BLaER1 treated with 17β-estradiol and CSF1 and Interleukin-3, amounts not matched to agents 10 nM and 100 nM (cell line): ENCODE results near the gene ERF.

ENCODE experiments used
- H3K27ac ChIP-seq, 11 experiments: shearing (Covaris generic); formaldehyde crosslinking; 2 replicates each; pipeline ENCODE4 v1.8.1; 2022
- H3K27me3 ChIP-seq, 11 experiments: shearing (Covaris generic); formaldehyde crosslinking; 2 replicates each; pipeline ENCODE4 v1.8.1; 2022
- H3K36me3 ChIP-seq, 11 experiments: shearing (Covaris generic); formaldehyde crosslinking; 2 replicates each; pipeline ENCODE4 v1.8.1; 2022
- H3K4me1 ChIP-seq, 10 experiments: shearing (Covaris generic); formaldehyde crosslinking; 2 replicates each; pipeline ENCODE4 v1.8.1; 2022
- H3K4me2 ChIP-seq, 11 experiments: shearing (Covaris generic); formaldehyde crosslinking; 2 replicates each; pipeline ENCODE4 v1.8.1; 2022
- H3K4me3 ChIP-seq, 10 experiments: shearing (Covaris generic); formaldehyde crosslinking; 2 replicates each; pipeline ENCODE4 v1.8.1; 2022
- H3K9ac ChIP-seq, 11 experiments: shearing (Covaris generic); formaldehyde crosslinking; 2 replicates each; pipeline ENCODE4 v1.8.1; 2022
- H3K9me3 ChIP-seq, 11 experiments: shearing (Covaris generic); formaldehyde crosslinking; replicated peaks in 1 of 11; 2 replicates each; pipeline ENCODE4 v1.8.1; 2022
- H4K20me1 ChIP-seq, 11 experiments: shearing (Covaris generic); formaldehyde crosslinking; 2 replicates each; pipeline ENCODE4 v1.8.1; 2022
- Cebpa-rat ChIP-seq, 11 experiments: shearing (Covaris generic); IDR thresholded peaks; 2 replicates each; pipeline ENCODE4 v1.8.1; 2022

ERF gene

DNA sequence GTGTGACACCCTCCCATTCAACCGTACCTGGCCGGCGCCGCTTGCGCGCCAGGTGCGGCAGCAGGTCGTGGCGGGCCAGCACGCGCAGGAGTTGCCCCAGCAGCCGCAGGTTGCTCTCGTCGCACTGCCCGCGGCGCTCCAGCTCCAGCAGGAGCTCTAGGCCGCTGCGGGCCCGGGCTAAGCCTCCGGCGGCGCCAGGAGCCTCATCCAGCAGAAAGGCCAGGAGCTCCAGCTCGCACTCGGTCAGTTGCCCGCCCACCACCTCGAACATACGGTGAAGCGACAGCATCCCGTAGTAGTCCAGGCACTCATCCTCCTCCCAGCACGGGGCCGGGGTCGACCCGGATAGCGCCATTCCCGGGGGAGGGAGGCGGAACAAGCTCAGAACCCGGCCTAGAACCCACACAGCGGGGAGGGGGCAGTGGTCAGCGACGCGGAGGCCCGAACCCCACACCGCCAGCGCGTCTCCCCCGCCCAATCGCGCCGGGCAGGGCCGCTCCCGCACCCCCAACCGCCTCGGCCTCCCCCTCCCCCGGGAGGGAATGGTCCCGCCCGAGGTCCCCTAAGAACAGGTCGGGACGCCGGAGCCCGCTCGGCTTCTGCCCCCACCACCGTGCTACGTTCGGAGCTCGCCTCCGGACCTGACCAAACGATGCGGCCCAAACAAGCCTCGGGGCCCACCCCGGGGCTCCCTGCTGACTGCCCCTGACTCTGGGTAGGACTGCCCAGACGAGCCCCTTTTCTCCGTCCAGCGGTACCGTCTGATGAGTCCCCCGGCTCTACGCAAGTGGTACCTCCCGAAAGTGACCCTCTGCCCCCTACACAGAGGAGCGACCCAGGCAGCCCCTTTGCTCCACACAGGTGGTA is 38.0 kb downstream of the ERF start:
- Histone ChIP-seq H3K27ac (peak overlapping the region; percentile 44 to 87 (median 75)), H3K4me1 (peaks cover 61 to 80% (median 68%) of the 10 kb centered on the region in 10 experiments), H3K4me2 (peak overlapping the region; percentile 90 to 100 (median 99)), H3K27me3 (no peaks in the 10 kb centered on the region), H3K9ac (peak overlapping the region; percentile 76 to 94 (median 85)), H3K36me3 (peaks cover 34 to 46% (median 37%) of the 10 kb centered on the region in 11 experiments), H4K20me1 (peaks cover 24 to 65% (median 47%) of the 10 kb centered on the region in 11 experiments; a peak in 21 of 22 replicates), H3K4me3 (peak overlapping the region; percentile 79 to 96 (median 88)), H3K9me3 (peaks cover 0 to 6% (median 0%) of the 10 kb centered on the region in 11 experiments; a peak in 2 of 22 replicates)
- no peak for TF ChIP-seq Cebpa-rat (IDR thresholded peaks at IDR 0.05)

DNA sequence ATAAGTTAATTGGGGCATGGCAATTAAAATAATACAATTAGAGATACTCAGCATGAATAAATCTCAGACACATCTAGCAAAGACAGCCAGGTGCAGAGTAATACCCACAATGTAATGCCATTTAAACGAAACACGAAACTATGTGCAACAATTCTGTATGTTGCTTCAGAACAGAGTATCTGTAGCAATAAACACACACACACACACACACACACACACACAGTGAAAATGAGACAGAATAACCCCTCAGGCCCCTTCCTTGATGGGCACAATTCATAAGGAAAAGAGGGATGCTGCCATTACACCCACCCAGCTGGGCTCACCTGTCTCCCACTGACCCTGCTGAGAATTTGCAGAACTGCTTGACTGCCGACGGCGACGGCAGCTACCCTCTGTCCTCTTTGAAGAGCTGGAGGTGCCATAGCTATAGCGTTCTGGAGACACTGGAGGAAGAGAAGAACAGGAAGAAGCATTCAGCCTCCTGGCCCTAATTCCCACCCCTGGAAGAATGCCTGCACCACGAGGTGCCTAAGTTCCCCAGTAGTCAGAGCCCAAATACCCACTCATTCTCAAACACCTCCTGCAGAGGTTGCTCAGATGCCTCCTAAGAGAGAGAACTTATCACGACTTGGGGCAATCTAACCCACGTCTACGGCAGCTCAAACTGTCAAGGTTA is 40.0 kb downstream of the ERF start:
- peak overlapping the region; percentile 90 to 100 (median 99); a peak in 20 of 22 replicates for H3K4me2 ChIP-seq
- H3K27ac ChIP-seq, result peak overlapping the region in 1 of 11 experiments; percentile 5; a peak in 2 of 22 replicates
- H3K9me3 ChIP-seq, result peaks cover 0 to 6% (median 0%) of the 10 kb centered on the region in 11 experiments; a peak in 2 of 22 replicates
- peaks cover 49 to 83% (median 56%) of the 10 kb centered on the region in 10 experiments for H3K4me1 ChIP-seq
- peak overlapping the region in 4 of 10 experiments; percentile 20 to 96 (median 92); a peak in 5 of 20 replicates for H3K4me3 ChIP-seq
- no peaks in the 10 kb centered on the region for H3K27me3 ChIP-seq
- H3K36me3 ChIP-seq, result peaks cover 45 to 60% (median 52%) of the 10 kb centered on the region in 11 experiments
- TF ChIP-seq Cebpa-rat (IDR thresholded peaks at IDR 0.05), result no peak
- H3K9ac ChIP-seq, result peak overlapping the region in 10 of 11 experiments; percentile 3 to 94 (median 85); a peak in 14 of 22 replicates
- peaks cover 17 to 65% (median 40%) of the 10 kb centered on the region in 11 experiments; a peak in 21 of 22 replicates for H4K20me1 ChIP-seq

DNA sequence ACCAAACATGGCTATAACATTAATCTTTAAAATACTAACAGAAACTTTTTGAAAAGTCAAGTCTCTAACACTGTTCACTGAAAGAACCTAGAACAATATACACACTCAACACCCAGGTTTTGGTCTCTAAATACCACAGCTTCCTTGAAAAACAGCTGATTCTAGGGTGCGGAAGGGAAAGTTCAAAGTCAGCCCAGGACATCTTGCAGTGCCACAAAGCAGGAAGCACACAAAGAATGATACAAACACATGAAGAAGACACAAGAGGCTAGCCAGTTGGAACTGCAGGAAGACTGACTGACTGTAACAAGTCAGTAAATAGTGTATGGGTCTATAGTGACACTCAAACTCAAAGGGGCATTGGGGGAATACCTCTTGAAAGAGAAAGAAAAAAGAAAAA is 42.0 kb downstream of the ERF start:
- peaks cover 0 to 6% (median 0%) of the 10 kb centered on the region in 11 experiments; a peak in 2 of 22 replicates for H3K9me3 ChIP-seq
- peak overlapping the region in 3 of 11 experiments; percentile 4 to 94 (median 28); a peak in 3 of 22 replicates for H3K9ac ChIP-seq
- no peak for TF ChIP-seq Cebpa-rat (IDR thresholded peaks at IDR 0.05)
- peak overlapping the region in 8 of 11 experiments; percentile 7 to 99 (median 35); a peak in 11 of 22 replicates for H3K4me2 ChIP-seq
- peak overlapping the region in 2 of 10 experiments; percentile 3 to 17; a peak in 2 of 20 replicates for H3K4me3 ChIP-seq
- peak overlapping the region in 5 of 11 experiments; percentile 1 to 53 (median 31); a peak in 5 of 22 replicates for H3K27ac ChIP-seq
- peaks cover 38 to 85% (median 47%) of the 10 kb centered on the region in 10 experiments for H3K4me1 ChIP-seq
- peaks cover 66 to 81% (median 72%) of the 10 kb centered on the region in 11 experiments for H3K36me3 ChIP-seq
- H4K20me1 ChIP-seq, result peaks cover 19 to 83% (median 40%) of the 10 kb centered on the region in 11 experiments; a peak in 21 of 22 replicates
- no peaks in the 10 kb centered on the region for H3K27me3 ChIP-seq

DNA sequence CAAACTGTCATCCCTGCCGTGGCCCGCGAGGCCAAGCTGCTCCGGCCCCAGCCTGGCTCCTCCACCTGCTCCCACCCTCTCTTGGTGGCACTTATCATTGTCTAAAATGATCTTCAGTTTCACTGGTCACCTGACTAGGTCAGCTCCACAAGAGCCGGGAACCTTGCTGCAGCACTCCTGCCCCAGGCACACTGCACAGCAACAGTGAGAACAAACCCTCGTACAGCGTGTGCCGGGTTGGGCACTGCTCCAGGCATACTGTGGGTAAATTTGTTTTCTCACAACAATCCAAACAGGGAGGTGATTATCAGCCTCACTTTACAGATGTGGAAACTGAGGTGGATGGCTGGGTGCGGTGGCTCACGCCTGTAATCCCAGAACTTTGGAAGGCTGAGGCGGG is 46.3 kb downstream of the ERF start:
- peaks cover 82 to 97% (median 91%) of the 10 kb centered on the region in 11 experiments for H3K36me3 ChIP-seq
- TF ChIP-seq Cebpa-rat (IDR thresholded peaks at IDR 0.05), result no peak
- peak overlapping the region in 3 of 11 experiments; percentile 41 to 57 (median 46); a peak in 4 of 22 replicates for H3K27ac ChIP-seq
- H3K27me3 ChIP-seq, result no peaks in the 10 kb centered on the region
- peaks cover 0 to 6% (median 0%) of the 10 kb centered on the region in 11 experiments; a peak in 2 of 22 replicates for H3K9me3 ChIP-seq
- peaks cover 0 to 88% (median 24%) of the 10 kb centered on the region in 11 experiments; a peak in 14 of 22 replicates for H4K20me1 ChIP-seq
- H3K4me3 ChIP-seq, result no peak overlapping the region
- peak overlapping the region in 9 of 11 experiments; percentile 37 to 85 (median 74); a peak in 11 of 22 replicates for H3K4me2 ChIP-seq
- 0 out of 22 replicates have a peak overlapping the region, but pooled peaks of 1 of the 11 experiments have one; percentile 36 for H3K9ac ChIP-seq
- H3K4me1 ChIP-seq, result peaks cover 30 to 95% (median 46%) of the 10 kb centered on the region in 10 experiments

DNA sequence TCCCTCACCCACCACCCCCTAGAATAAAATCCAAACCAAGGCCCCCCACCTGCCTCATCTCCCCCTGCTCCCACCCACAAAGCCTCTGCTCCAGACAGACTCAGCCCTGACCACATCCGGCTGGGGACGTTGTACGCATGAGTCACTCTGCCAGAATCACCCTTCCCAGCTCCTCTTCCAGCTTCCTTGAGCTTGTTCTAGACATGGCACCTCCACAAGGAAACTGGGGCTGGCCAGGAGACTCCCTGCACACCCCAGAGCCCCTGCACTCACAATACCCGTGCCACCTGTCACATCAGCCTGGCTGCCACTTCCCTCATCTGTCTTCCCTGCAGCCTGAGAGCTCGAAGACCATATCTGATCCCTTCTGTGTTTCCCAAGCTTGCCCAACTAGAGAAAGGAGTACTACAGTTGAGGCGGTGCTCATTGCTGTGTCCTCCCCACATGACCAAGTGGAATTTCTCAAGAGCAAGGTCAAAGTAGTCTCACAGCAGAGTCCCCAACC is 47.1 kb downstream of the ERF start:
- H3K4me3 ChIP-seq, result peak overlapping the region in 2 of 10 experiments; percentile 18 to 31; a peak in 1 of 20 replicates
- peaks cover 0 to 88% (median 22%) of the 10 kb centered on the region in 11 experiments; a peak in 14 of 22 replicates for H4K20me1 ChIP-seq
- H3K27me3 ChIP-seq, result no peaks in the 10 kb centered on the region
- H3K27ac ChIP-seq, result peak overlapping the region in 6 of 11 experiments; percentile 34 to 58 (median 53); a peak in 13 of 22 replicates
- peak overlapping the region; percentile 37 to 85 (median 69) for H3K4me2 ChIP-seq
- peak overlapping the region in 5 of 11 experiments; percentile 19 to 46 (median 28); a peak in 4 of 22 replicates for H3K9ac ChIP-seq
- peaks cover 79 to 97% (median 91%) of the 10 kb centered on the region in 11 experiments for H3K36me3 ChIP-seq
- H3K9me3 ChIP-seq, result peaks cover 0 to 5% (median 0%) of the 10 kb centered on the region in 11 experiments; a peak in 2 of 22 replicates
- peaks cover 25 to 95% (median 46%) of the 10 kb centered on the region in 10 experiments for H3K4me1 ChIP-seq
- no peak for TF ChIP-seq Cebpa-rat (IDR thresholded peaks at IDR 0.05)

DNA sequence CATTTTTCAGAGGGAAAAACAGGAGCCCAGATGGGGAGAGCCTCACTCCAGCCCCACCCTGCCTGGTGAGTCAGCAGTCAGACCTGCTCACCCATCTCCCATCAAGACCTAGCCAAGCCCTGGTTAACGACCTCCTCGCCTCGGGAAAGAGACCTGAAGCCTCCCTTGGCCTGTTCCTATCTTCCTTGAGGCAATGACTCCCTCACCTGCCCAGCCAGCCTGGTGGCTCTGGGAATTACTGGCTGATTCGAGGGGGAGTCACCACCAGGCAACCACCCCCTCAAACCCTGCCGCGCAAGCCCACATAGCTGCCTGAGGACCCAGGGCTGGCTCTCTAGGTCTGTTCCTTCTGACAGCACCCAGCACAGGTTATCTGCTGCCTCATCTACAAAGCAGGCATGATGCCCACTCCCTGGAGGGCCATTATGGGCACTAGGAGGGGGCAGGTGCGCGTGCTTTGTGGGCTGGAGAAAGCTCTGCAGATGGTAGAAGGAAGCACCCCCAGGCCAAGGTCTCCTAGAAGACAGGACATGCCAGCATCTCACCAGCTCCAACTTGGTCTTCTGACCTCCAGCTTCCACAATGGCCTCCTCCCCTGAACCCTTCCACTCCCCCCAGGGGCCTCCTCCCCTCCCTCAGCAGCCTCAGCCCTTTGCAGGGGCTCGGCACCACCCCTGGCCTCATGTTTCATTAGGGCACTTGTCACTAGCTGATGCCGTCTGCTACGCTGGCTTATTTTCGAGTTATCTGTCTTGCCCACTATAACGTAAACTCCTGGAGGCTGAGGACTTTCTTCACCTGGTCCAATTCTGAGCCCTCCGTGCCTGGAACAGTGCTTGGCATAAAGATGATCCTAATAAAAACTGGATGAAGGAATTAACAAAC is 47.8 kb downstream of the ERF start:
- Histone ChIP-seq H3K4me3 (no peak overlapping the region; a peak in 1 of 20 replicates), H3K27ac (peak overlapping the region in 9 of 11 experiments; percentile 10 to 58 (median 49); a peak in 15 of 22 replicates), H3K36me3 (peaks cover 78 to 95% (median 91%) of the 10 kb centered on the region in 11 experiments), H3K27me3 (no peaks in the 10 kb centered on the region), H4K20me1 (peaks cover 0 to 88% (median 15%) of the 10 kb centered on the region in 11 experiments; a peak in 12 of 22 replicates), H3K9ac (peak overlapping the region in 9 of 11 experiments; percentile 11 to 46 (median 24); a peak in 7 of 22 replicates), H3K9me3 (no peaks in the 10 kb centered on the region), H3K4me1 (peaks cover 29 to 95% (median 48%) of the 10 kb centered on the region in 10 experiments), H3K4me2 (peak overlapping the region; percentile 37 to 85 (median 69); a peak in 21 of 22 replicates)
- no peak for TF ChIP-seq Cebpa-rat (IDR thresholded peaks at IDR 0.05)

DNA sequence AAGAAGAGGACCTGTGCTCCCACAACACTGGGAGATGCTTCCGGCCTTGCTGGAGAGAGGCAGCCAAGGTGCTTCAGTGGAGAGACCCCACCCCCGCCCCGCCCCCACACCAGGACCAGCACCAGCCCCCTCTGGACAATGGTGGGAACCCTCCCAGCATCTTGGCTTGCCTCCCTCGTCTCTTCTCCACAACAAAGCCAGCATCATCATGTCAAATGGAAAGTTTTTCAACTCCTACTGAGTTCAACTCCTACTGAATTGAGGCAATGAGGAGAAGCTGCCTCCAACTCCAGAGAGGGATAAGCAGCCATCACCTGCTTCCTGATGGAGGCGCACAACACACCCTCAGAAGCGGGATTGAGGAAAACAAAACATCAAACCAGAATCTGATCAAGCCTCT is 50.3 kb downstream of the ERF start:
- H3K4me2 ChIP-seq, result peak overlapping the region in 2 of 11 experiments; percentile 87 to 88; a peak in 3 of 22 replicates
- H3K27me3 ChIP-seq, result no peaks in the 10 kb centered on the region
- H3K36me3 ChIP-seq, result peaks cover 69 to 93% (median 87%) of the 10 kb centered on the region in 11 experiments
- H3K9ac ChIP-seq, result no peak overlapping the region
- no peak overlapping the region for H3K4me3 ChIP-seq
- no peak overlapping the region for H3K27ac ChIP-seq
- TF ChIP-seq Cebpa-rat (IDR thresholded peaks at IDR 0.05), result no peak
- no peaks in the 10 kb centered on the region for H3K9me3 ChIP-seq
- peaks cover 53 to 98% (median 71%) of the 10 kb centered on the region in 10 experiments for H3K4me1 ChIP-seq
- peaks cover 0 to 80% (median 14%) of the 10 kb centered on the region in 11 experiments; a peak in 12 of 22 replicates for H4K20me1 ChIP-seq
